DMS153 treated with DMSO at 0.1 percent for 48 hours (cell line): ENCODE measurements around the gene RNF19B.

Experiments used
- DNase-seq: peaks from one replicate; lab custom pipeline; 2025; ENCODE audit not compliant: unreplicated experiment; lab: John Stamatoyannopoulos, UW

RNF19B gene

DNA sequence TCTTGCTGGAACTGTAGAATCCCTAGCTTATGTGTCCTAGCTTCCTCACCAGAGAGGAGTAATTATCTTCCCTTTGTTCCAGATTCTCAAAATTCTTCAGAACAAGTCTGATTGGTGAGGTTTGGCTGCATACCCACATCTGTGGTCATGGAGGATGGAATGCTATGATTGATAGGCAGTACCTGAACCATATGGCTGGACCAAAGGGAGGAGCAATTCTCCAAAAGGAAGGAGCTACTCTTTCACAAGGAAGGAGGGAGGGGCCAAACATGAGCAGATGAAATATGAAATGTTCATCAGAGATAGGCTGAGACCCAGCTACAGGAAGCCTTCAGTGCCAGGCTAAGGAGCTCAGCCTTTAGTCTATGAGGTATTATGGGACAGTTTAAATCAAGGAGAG, 5.0 kb upstream of the RNF19B start:
- no peak for DNase-seq

DNA sequence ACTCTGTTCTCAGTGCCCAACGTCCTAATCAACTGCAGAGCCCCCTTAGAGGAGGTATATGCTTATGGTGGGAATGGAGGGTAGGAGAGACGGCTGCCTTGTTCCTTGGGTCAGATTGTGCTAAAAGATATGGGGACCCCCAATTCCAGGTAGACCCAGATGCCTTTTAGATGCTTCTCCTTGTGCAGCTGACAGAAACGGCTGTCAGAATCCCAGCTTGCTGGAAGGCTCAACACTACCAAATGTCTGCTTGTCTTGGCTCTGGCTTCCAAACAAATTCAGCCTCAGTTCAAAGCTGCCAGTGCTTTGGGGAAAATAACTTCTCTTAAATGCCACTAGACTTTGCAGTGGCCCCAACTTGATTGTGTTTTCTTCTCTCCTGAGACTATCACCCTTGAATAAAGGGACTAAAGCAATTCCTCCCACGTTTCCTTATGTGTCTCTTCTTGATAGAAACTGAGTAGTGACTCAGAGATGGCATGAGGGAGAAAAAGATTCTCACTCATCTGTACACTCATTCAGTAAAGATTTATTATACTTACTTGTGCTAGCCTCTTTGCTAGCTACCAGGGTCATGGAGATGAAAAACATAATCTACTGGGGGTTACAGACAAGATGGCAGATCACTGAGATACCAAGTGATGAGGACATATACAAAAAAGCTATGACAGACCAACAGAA, 3.4 kb upstream of the RNF19B start:
- DNase-seq: no peak

DNA sequence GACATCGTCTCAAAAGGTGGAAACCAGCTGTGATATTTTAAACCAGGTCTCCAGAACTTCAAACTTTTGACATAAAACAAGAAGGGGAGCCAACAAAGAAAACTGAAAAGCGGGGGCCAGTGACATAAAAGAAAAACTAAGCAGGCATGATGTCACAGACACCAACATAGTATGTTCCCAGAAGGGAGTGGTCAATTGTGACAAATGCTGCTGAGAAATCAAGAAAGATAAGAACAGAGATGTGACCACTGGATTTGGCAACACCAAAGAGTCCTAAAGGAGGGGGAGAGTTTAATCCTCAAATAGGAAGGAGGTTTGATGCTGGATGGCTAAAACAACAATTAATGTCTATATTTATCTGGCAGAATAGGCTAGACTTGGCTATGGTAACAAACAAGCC, 2.3 kb upstream of the RNF19B start:
- DNase-seq: no peak

DNA sequence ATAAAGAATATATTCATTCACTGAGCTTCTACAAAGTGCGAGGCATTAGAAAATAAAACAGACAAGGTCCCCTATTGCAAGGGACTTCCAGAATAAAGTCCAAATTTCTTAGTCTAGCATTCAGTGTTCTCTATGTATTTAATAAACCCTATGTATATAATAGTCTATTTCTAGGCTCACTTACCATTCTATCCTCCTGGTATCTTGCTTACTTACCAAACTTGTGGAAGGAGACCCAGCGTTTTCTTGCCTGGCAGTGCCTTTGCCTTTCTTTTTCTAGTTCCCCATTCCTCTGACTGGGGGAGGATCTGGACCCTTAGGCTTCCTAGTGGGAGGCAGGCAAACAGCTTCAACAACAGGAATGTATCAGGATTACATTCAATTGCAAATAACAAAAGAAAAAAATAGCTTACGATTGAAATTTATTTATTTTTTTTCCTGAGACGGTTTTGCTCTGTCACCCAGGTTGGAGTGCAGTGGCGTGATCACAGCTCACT, 690 bp upstream of the RNF19B start:
- DNase-seq: no peak

DNA sequence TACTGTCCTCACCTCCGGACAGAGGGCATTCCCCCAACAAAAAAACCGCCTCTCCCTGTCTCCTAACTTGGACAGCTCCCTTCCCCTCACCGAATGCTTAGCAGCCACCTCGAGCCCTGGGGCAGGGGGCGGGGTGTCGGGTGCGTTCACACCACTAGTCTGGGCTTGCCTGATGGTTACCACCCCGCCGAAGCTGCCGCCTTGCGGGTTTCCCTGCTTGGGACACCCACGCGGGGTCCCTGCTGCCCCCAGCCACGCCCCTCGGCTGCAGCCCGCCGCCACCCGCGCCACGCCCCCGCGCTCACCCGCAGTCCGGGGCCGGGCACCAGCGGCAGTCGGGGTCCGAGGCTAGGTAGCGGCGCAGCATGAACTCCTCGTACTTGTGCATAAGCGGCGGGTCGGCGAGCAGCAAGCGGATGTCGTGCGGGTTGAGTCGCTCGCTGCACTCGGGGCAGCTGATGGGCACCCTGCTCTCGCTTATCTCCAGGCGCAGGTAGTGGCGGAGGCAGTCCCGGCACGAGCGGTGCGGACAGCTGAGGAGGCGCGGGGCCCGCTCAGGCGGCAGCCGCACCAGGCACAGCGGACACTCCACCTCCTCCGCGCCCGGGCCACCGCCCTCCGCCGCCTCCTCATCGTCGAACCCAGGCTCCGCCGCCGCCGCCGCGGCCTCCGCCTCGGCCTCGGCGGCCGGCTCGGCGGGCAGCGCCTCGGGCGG, 706 bp downstream of the RNF19B start:
- no peak for DNase-seq

DNA sequence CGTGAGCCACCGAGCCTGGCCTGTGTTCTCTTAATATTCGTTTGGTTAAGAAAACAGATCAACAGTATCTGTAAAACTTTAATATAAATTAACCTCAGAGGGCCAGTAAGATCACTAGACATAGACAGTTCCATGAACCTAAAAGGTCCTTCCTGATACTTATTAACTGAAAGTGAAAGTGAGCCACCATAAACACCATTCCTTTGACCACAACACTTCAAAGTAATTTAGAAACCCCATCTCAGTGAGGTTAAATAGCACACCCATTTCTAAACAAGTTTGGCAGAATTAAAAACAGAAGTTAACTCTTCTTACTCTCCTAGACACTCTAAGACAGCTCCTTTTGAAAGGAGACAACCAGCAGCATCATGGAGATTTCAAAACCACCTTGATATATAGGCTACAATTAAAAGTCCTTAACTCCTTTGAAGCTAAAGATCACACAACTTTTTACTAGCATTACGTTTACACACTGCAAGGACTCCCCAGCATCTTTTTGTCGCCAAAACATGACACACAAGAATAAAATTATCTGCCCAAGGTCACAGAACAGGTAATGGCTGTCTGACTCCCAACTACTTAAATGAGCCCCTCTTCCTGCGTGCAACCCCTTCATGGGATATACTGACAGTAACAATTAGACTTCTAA, 2.2 kb downstream of the RNF19B start:
- DNase-seq: no peak

DNA sequence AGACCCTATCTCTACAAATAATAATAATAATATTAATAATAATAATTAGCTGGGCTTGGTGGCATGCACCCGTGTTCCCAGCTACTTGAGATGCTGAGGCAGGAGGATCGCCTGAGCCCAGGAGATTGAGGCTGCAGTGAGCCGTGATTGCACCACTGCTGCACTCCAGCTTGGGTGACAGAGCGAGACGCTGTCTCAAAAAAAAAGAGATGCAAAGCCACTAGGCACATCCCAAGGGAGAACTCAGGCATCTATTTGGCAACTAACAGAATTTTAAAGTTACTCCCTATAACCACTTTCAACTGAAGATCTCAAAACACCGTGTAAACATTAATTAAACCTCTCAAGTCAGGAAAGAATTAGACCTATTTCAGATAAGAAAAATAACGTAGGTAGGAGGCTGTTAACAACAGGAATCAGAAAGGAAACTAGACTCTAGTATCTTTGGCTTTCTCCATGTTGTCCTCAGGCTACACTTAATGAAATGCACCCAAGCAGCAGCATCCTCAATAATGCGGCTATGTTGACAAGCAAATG, 3.7 kb downstream of the RNF19B start:
- DNase-seq: no peak

DNA sequence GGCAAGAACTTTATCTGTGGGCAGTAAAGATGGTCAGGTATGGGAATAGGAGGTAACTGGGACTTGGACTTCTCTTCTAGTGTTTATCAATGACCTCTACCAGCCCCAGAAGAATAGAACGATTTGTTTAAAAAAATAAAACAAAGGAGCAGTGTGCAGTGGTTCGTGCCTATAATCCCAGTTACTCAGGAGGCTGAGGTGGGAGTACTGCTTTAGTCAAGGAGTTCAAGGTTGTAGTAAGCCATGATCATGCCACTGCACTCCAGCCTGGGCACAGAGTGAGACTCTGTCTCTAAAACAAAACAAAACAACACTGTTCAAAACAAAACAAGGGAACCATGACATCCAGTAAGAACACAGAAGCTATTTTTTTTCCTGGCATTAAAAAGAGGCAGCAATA, 4.3 kb downstream of the RNF19B start:
- no peak for DNase-seq

DNA sequence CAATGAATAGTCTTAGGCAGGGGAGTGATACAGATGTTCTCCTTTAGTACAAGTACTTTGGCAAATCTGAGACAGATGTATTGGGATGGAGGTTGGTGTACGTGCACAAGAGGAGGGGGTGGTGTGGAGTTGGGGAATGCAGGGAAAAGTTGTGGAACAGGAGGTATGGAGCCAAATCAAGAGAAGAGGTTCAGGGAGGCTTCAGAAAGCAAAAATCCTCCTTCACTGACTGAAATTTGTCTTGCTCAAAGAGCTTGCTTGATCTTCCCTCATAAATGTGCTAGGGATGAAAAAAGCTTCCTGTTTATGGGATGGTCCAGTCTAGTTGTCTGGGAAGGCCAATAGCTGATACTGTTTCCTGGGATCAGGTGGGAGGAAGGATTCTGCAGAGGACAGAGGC, 5.8 kb downstream of the RNF19B start:
- no peak for DNase-seq

DNA sequence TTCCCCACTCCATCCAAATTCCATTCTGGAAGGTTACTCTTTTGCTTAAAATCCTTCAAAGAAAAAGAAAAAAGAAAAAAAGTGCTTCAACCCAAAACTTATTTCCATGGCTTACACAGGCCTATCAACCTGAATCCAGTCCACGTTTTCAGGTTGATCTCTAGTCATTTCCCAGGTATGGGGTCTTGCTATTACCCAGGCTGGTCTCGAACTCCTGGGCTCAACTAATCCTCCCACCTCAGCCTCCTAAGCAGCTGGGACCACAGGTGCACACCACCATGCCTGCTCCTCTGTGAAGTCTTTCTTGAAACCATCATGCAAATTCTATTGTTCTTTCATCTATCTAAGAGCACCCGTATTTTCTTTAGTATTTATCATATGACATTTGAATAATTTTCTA, 7.6 kb downstream of the RNF19B start:
- no peak for DNase-seq

DNA sequence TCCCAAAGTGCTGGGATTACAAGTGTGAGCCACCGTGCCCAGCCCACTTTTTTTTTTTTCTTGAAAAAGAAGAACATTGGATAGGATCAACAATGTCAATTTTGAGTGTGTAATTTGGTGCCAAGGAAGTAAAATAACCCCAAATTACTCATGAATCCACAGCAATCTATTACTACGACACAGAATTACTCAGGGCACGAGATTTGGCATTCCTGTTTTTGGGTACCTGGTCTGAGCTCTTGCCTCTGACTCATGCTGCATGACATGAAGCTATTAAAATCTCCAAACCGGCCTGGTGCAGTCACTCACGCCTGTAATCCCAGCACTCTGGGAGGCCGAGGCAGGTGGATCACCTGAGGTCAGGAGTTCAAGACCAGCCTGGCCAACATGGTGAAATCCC, 10.4 kb downstream of the RNF19B start:
- DNase-seq: no peak

DNA sequence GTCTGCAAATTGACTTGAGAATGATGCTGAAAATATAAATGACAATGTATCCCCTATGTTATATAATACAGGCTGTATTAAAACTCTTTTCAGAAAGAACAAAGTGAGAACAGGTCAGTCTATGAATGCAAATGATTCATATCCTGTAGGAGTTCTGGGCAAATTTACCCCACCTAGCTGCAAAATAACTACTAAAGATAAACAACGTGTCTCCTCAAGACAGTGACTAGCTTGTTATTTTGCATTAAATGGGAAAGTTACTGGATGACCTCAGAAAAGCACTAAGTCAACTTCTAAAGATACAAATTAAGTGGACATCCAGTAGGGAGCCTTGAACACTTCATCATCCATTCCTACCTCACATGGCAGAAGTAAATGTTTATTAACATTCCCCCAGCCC, 11.1 kb downstream of the RNF19B start:
- no peak for DNase-seq

DNA sequence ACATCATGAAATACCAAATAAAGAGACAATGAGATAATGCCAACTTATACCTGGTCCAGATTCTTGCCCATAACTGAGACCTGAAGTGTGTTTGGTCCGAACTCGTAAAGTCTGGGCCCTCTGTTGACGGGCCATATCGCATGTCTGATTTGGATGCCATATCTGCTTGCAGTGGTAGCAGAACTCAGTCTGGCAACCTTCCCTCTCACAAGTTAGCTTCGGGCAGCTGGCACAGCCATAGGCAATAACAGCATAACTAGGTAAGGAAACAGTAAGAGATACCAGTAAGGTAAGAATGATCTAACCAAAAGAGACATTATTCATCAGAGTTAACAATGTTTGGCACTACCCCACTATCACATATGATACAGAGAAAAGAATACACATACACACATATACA, 15.1 kb downstream of the RNF19B start:
- DNase-seq: no peak

DNA sequence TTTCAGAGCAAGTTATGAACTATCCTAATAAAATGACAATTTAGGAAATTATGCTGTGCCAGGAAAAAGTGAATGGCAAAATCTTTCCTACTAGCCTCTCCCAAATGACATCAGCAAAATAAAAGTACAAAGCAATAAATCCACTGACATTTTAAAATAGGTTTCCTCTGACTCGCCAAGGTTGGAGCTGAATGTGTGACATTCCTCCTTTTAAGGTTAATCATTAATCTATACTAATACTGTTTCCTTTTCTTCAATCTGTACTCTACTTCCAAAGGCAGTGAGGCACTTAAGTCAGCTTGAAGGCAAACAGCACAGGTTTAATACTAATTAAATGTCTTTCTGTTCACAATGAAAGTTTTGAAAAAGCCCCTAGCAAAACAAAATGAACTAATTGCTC, 15.7 kb downstream of the RNF19B start:
- no peak for DNase-seq

DNA sequence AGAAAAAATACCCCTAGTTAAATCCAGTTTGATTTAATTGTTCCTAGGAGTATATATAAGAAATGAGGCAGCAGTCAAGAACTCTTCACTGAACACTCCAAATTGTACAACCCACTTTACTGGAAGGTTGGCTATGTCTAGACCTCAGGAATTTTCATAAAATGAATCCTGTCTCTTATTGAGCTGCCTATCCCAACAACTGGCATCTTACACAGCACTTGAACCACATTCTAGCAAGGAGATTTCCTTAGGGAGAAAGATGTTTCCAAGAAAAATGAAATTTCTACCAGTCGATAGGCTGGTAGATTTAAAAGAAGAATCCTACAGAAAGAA, 16.3 kb downstream of the RNF19B start:
- DNase-seq: no peak

DNA sequence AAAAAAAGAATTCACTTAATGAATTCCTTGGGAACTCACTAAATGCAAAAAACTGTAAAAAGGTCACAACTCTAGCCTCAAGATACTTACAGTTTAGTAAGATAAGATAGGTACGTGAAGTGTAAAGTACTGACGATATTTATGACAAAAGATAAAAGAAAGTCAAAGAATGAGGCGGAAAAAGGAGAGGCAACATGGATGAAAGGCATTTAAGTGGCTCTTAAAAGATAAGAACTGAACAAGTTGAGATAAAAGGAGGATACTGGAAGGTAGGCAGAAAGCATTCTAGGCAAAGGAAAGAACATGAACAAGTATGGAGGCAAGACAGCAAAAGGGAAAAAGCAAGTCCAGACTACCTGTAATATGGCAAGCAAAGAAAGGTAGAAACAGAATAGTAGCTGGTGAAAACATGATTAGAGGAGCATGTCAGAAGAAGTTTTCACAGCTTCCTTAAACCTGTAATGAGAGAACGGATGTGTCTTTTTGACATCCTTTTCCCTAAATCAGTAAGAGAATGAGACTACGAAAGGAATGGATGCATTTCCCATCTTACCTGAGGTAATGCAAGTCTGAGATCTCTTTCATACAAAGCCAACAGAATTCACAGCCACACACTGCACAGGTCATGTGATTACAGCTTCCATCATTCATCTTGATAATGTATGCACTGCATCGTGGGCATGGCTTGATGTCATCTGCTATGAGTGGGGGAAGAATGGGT, 16.8 kb downstream of the RNF19B start:
- DNase-seq: no peak

DNA sequence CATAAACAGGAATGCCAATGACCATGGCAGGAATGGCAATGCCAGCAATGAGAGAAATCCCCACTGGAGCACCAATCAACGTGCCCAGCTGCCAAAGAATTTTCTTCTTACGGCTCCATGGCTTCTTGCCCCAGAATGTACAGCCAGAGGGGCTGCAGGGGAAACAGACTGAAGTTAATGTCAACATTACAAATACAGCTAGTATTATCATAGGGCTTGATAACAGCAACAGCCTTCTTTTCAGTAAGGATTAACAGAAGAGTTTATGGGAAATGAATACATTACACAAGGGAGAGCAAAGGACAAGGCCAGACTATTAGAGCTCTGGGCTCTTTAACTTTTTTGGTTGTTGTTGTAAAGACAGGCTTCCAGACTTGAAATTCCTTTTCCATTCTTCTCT, 18.2 kb downstream of the RNF19B start:
- no peak for DNase-seq

DNA sequence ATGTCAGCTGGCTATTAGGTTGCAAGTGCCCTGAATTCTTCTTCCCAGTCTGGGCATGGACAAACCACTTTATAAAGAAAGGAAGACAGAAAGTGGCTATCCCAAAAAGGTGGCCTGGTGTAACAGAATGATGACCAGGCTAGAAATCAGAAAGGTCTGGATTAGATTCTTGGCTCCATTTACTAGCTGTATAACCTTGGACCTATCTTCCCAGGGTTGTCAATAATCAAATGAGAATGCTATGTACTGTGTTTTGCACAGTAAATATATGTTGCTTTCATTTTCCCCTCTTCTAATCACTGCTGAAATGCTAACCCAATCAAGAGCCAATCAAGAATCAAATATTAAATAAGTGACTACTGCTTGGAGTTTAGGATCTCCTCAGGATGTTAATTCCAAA, 20.4 kb downstream of the RNF19B start:
- no peak for DNase-seq

DNA sequence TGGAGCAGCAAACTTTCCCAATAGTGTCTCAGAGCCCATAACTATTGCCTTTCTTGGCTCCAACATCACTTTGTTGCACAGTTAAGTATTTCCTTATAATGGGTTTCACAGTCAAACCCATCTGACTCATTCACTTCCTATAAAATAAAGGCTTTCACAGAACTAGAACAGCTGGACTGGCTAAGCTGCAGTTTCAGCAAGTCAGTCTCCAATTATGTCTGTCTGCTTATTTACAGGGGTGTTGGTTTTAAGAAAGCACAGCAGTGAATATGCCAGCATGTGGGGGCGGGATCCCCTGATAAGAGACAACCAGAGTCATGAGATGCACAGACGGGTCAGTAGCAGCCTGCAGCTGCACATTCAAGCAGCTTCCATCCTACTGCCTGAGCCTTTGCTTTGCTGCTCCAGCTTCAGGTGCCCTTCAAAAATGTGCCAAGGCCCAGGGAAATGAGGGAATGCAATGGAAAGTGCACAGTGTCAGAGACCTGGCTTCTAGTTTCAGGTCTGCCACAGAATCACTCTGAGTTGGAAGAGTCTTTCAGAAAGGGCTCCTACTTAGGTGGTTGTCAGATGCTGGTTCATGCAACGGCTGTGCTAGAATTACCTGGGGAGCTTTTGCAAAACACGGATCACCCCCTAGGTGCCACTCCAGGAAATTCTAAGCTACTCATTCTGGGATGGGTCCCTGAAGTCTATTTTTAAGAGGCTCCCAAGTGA, 24.8 kb downstream of the RNF19B start:
- no peak for DNase-seq

DNA sequence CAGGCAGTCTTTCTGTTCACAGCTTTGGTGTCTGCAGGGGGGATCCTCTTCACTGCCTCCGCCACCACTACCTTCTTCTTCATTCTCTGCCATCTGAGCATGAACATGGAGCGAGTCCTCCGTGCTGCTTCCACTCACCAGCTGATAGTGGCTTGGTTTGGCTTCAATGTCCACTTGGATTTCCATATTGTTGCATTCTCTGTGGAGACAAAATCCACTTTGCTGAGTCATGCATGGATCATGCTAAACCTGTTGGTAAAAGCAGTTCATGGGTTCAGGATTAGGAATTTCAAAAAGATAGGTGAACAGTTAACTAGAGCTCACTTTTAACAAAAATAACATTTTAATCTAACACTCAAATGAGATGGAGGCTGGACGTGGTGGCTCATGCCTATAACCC, 27.5 kb downstream of the RNF19B start:
- DNase-seq: no peak

DNA sequence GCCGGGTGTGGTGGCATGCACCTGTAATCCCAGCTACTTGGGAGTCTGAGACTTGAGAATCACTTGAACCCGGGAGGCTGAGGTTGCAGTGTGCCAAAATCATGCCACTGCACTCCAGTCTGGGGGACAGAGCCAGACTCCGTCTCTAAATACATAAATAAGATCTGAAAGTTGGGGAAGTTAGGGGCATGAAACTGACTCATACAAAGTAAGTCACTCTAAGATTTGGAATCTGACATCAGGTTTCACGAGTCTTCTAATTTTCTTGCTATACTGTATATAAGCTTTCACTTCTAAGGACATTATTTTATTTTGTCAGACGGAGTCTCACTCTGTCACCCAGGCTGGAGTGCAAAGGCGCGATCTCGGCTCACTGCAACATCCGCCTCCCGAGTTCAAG, 30.1 kb downstream of the RNF19B start:
- no peak for DNase-seq
